Measurements from ENCODE around the gene FBXW7.

- TF ChIP-seq, protein P1, sequence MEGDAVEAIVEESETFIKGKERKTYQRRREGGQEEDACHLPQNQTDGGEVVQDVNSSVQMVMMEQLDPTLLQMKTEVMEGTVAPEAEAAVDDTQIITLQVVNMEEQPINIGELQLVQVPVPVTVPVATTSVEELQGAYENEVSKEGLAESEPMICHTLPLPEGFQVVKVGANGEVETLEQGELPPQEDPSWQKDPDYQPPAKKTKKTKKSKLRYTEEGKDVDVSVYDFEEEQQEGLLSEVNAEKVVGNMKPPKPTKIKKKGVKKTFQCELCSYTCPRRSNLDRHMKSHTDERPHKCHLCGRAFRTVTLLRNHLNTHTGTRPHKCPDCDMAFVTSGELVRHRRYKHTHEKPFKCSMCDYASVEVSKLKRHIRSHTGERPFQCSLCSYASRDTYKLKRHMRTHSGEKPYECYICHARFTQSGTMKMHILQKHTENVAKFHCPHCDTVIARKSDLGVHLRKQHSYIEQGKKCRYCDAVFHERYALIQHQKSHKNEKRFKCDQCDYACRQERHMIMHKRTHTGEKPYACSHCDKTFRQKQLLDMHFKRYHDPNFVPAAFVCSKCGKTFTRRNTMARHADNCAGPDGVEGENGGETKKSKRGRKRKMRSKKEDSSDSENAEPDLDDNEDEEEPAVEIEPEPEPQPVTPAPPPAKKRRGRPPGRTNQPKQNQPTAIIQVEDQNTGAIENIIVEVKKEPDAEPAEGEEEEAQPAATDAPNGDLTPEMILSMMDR (conservative IDR thresholded peaks at IDR 0.05; ENCODE audit: low read length), result no peak
- TF ChIP-seq EZH2phosphoT487 (IDR thresholded peaks at IDR 0.05; ENCODE audit: borderline replicate concordance), result no peak
These were observed 195.1 kb downstream of the FBXW7 start for GRCh38 chr4:152340818-152341217.

Data from Loucy (cell line).